PC-9 (cell line): ENCODE measurements around the gene TMEM135. TPM values are rescaled to one million over a fixed set of nuclear protein-coding genes. Genes with fewer than 3 reads are reported as not detected.

Experiments
- BruUV-seq: library from RNA; stranded (reverse); fragments of 400-500 nt; replicated peaks from 2 replicates; lab custom pipeline; 2021; lab: Mats Ljungman, UMichigan
- CTCF ChIA-PET: fragments of 300-600 bp; sonication (Branson Sonifier 250); formaldehyde crosslinking; loops from one replicate; lab custom pipeline; 2022; ENCODE audit warnings: antibody characterized with exemption; lab: Charles Lee
- POLR2A ChIA-PET: fragments of 300-600 bp; sonication (Branson Sonifier 250); formaldehyde crosslinking; loops from one replicate; lab custom pipeline; 2022; ENCODE audit warnings: antibody characterized with exemption; ENCODE audit not compliant: unreplicated experiment; lab: Charles Lee
- DNase-seq, 2 experiments: peaks; one replicate each; pipeline versions ENCODE4 v3.0.0 to v3.0.0-alpha.2; 2015 to 2022; ENCODE audit warnings: mixed read lengths in 1 of 2
- H2AFZ ChIP-seq: fragments of 200-600 bp; sonication (generic); 2 replicates; pipeline ENCODE4 v1.8.1; 2017; ENCODE audit warnings: antibody characterized with exemption
- H3F3A ChIP-seq: fragments of 200-600 bp; sonication (generic); 2 replicates; pipeline ENCODE4 v1.8.1; 2017; ENCODE audit warnings: antibody characterized with exemption, mild to moderate bottlenecking, low read depth; ENCODE audit not compliant: insufficient read depth
- H3K27ac ChIP-seq: fragments of 200-600 bp; sonication (generic); 2 replicates; pipeline ENCODE4 v1.6.1; 2016; ENCODE audit warnings: mixed run types
- H3K27me3 ChIP-seq: fragments of 200-600 bp; sonication (generic); 2 replicates; pipeline ENCODE4 v1.6.1; 2016; ENCODE audit warnings: low read depth, mixed run types; ENCODE audit not compliant: insufficient read depth
- H3K36me3 ChIP-seq: fragments of 200-600 bp; sonication (generic); 2 replicates; pipeline ENCODE4 v1.6.1; 2016; ENCODE audit warnings: low read depth, mixed run types
- H3K4me1 ChIP-seq: fragments of 200-600 bp; sonication (generic); replicated peaks from 2 replicates; pipeline ENCODE4 v1.6.1; 2016; ENCODE audit warnings: mixed run types; ENCODE audit not compliant: insufficient read depth
- H3K4me2 ChIP-seq: fragments of 200-600 bp; sonication (generic); 2 replicates; pipeline ENCODE4 v1.6.1; 2017; ENCODE audit warnings: mixed run types
- H3K4me3 ChIP-seq: fragments of 200-600 bp; sonication (generic); 2 replicates; pipeline ENCODE4 v1.6.1; 2016; ENCODE audit warnings: mixed run types
- H3K79me2 ChIP-seq: fragments of 200-600 bp; sonication (generic); 2 replicates; pipeline ENCODE4 v1.6.1; 2017; ENCODE audit warnings: low read depth, mixed run types
- H3K9me2 ChIP-seq: fragments of 200-600 bp; sonication (generic); 2 replicates; pipeline ENCODE4 v1.8.1; 2017; ENCODE audit warnings: mild to moderate bottlenecking; ENCODE audit not compliant: insufficient read depth
- H3K9me3 ChIP-seq: fragments of 200-600 bp; sonication (generic); 2 replicates; pipeline ENCODE4 v1.8.1; 2016; ENCODE audit warnings: low read depth; ENCODE audit not compliant: insufficient read depth
- H4K20me1 ChIP-seq: fragments of 200-600 bp; sonication (generic); 2 replicates; pipeline ENCODE4 v1.8.1; 2017; ENCODE audit not compliant: insufficient read depth
- EZH2 ChIP-seq: fragments of 200-600 bp; sonication (generic); IDR thresholded peaks from 2 replicates; pipeline ENCODE4 v1.8.0; 2017; ENCODE audit warnings: antibody characterized with exemption, low read depth
- intact Hi-C: fragments of 100-400 bp; cut with micrococcal nuclease; formaldehyde crosslinking; loops from one replicate; pipeline ENCODE4 v1.10.0; 2022; ENCODE audit not compliant: unreplicated experiment
- total RNA-seq: library from RNA; stranded (reverse); gene quantifications from 2 replicates; pipeline ENCODE4 v1.2.3, GENCODE V29; 2021
- TF ChIP-seq, protein P1 (sequence below): fragments of 200-600 bp; sonication (generic); conservative IDR thresholded peaks from 2 replicates; pipeline ENCODE4 v1.6.1; 2017; ENCODE audit warnings: mixed run types, antibody characterized with exemption, mild to moderate bottlenecking, moderate library complexity

Gene TMEM135
- total RNA-seq, 1 experiment from 2014 or later: 42.0 TPM

DNA sequence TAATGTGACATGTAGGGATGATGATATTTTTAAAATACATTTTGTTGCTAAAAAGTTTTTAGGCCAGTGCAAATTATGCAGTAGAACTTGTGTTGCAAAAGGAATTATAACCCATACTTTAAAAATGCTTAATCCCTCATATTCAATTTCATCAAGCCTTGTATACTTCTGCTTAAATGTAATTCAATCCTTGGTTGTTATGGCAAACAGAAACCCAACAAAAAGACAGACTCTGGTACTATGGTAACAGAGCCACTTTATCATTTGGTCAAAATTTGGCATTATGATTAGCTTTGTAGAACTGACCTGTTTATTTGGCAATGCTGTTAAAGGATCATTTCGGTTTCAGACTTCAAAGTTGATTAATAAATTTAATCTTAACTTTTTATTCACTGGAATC, 284.8 kb downstream of the TMEM135 start:
- no peak for DNase-seq
- H4K20me1 ChIP-seq: no peaks in the 10 kb centered on the region
- ChIA-PET POLR2A (interaction anchor here (0.6 kb wide), 1 partner anchor 323 kb away, joined by 5 read pairs; no protein-coding TSS in a partner anchor), CTCF (no interaction called here)
- no peak overlapping the region for H3K4me2 ChIP-seq
- intact Hi-C loops: no loop called here
- H3K79me2 ChIP-seq: no peaks in the 10 kb centered on the region
- H3K9me2 ChIP-seq: no peaks in the 10 kb centered on the region
- 0 out of 2 replicates have a peak, but pooled peaks cover 18% of the 10 kb centered on the region for H3K36me3 ChIP-seq
- no peak overlapping the region for H2AFZ ChIP-seq
- TF ChIP-seq, protein P1, sequence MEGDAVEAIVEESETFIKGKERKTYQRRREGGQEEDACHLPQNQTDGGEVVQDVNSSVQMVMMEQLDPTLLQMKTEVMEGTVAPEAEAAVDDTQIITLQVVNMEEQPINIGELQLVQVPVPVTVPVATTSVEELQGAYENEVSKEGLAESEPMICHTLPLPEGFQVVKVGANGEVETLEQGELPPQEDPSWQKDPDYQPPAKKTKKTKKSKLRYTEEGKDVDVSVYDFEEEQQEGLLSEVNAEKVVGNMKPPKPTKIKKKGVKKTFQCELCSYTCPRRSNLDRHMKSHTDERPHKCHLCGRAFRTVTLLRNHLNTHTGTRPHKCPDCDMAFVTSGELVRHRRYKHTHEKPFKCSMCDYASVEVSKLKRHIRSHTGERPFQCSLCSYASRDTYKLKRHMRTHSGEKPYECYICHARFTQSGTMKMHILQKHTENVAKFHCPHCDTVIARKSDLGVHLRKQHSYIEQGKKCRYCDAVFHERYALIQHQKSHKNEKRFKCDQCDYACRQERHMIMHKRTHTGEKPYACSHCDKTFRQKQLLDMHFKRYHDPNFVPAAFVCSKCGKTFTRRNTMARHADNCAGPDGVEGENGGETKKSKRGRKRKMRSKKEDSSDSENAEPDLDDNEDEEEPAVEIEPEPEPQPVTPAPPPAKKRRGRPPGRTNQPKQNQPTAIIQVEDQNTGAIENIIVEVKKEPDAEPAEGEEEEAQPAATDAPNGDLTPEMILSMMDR: no peak
- no peak for TF ChIP-seq EZH2
- H3F3A ChIP-seq: no peaks in the 10 kb centered on the region
- no peaks in the 10 kb centered on the region for H3K4me1 ChIP-seq
- no peaks in the 10 kb centered on the region for H3K27me3 ChIP-seq
- no peak overlapping the region for H3K27ac ChIP-seq
- no peaks in the 10 kb centered on the region for H3K9me3 ChIP-seq
- H3K4me3 ChIP-seq: no peak overlapping the region
- no TSS peak for BruUV-seq

DNA sequence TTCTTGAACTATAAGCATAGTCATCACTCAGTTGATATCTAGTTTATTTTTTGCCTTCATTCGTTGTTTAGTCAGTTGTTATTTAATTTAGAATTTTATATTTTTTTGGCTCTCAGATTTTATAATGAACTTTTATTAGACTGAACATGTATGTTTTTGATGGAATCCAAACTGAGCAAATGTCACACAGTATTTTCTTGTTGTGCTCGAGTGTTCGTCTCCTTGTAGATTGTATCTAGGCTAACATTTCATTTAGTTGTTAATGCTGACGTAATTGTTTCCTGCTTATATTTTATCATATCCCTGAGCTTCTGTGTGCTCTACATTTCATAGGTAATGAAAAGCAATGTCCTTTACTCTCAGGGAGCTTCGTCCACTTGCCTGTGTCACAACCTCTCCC, 286.2 kb downstream of the TMEM135 start:
- Histone ChIP-seq H3K27ac (no peak overlapping the region), H3K4me3 (no peak overlapping the region), H4K20me1 (no peaks in the 10 kb centered on the region), H3K36me3 (0 out of 2 replicates have a peak, but pooled peaks cover 18% of the 10 kb centered on the region), H3K9me3 (no peaks in the 10 kb centered on the region), H3K9me2 (no peaks in the 10 kb centered on the region), H3K4me1 (no peaks in the 10 kb centered on the region), H3F3A (no peaks in the 10 kb centered on the region), H3K4me2 (no peak overlapping the region), H3K27me3 (no peaks in the 10 kb centered on the region), H3K79me2 (no peaks in the 10 kb centered on the region), H2AFZ (no peak overlapping the region)
- intact Hi-C loops: no loop called here
- ChIA-PET POLR2A (no interaction called here), CTCF (no interaction called here)
- TF ChIP-seq EZH2: no peak
- TF ChIP-seq, protein P1: no peak
- no TSS peak for BruUV-seq
- no peak for DNase-seq

GRCh38 chr11:87324817-87325489, 287.2 kb downstream of the TMEM135 start:
- ChIA-PET POLR2A (no interaction called here), CTCF (no interaction called here)
- 0 out of 2 replicates have a peak, but pooled peaks cover 18% of the 10 kb centered on the region for H3K36me3 ChIP-seq
- no peak for DNase-seq
- H3K9me3 ChIP-seq: no peaks in the 10 kb centered on the region
- no peak overlapping the region for H3K4me3 ChIP-seq
- H3K4me1 ChIP-seq: no peaks in the 10 kb centered on the region
- no peaks in the 10 kb centered on the region for H3F3A ChIP-seq
- H3K27ac ChIP-seq: no peak overlapping the region
- no peak overlapping the region for H2AFZ ChIP-seq
- H3K27me3 ChIP-seq: no peaks in the 10 kb centered on the region
- no peak overlapping the region for H3K4me2 ChIP-seq
- H3K79me2 ChIP-seq: no peaks in the 10 kb centered on the region
- no peaks in the 10 kb centered on the region for H4K20me1 ChIP-seq
- intact Hi-C loops: no loop called here
- no peaks in the 10 kb centered on the region for H3K9me2 ChIP-seq
- no TSS peak for BruUV-seq
- no peak for TF ChIP-seq EZH2
- TF ChIP-seq, protein P1: no peak
